Measurements from ENCODE around the gene USF1. TPM values are rescaled to one million over a fixed set of nuclear protein-coding genes. Genes with fewer than 3 reads are reported as not detected.
A peak's percentile ranks its signal among the peaks of the same experiment; 100 is the strongest.
"Not testable (repeated sequence)": the region's sequence is repeated elsewhere in the genome, so short reads cannot be mapped to it uniquely, and the experiment has no call there.

USF1 gene
- total RNA-seq, 1 experiment from 2014 or later = 66.4 TPM

DNA sequence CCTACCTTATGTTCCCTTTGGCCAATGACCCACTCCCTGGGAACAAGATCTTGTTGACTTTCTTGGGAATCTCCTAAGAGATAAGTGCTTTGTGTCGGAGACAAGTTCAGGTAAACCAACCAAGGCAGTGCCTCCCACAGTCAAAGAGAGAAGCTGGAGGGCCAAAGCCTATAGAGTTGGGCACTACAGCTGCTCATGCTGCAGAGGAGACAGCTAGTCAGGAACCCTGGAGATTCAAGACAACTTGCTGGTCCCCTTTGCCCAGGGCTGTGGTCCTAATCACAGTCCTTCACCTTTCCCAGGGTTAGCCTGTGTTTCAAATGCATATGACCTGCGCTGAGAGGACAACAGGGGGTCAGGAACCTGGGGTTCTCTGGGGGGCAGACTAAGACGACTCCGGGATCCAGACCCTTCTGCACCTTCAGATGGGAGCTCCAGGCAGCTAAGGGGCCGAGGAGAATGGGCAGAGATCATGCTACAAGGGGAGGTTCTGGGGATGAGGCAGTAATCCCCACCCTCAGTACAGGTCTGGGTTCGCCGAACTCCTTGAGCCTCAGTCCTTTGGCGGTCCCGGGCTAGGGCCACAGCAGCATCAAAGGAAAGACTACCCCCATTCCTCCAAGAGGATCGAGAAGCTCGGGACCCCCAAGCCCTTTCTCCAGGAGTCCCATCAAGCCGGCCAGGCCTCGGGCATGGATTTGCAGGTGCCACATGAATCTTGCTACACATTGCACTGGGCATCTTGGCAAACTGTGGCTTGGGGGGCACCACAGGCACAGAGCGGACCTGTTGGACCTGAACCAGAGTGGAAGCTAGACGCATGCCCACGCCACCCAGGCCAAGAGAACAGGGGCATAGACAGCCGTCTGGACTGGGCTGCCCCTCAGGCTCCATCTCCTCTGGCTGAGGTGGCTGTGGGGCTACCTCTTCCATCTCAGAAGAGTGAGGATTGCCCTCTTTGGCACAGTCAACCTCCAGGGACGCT, 2.0 kb upstream of the USF1 start:
- no peaks in the 10 kb centered on the region for H3K27me3 ChIP-seq
- peaks cover 5% of the 10 kb centered on the region; the same call in 1 of the 2 replicates for H3K36me3 ChIP-seq
- peaks cover 13% of the 10 kb centered on the region for H3K9me3 ChIP-seq (replicated peaks)

DNA sequence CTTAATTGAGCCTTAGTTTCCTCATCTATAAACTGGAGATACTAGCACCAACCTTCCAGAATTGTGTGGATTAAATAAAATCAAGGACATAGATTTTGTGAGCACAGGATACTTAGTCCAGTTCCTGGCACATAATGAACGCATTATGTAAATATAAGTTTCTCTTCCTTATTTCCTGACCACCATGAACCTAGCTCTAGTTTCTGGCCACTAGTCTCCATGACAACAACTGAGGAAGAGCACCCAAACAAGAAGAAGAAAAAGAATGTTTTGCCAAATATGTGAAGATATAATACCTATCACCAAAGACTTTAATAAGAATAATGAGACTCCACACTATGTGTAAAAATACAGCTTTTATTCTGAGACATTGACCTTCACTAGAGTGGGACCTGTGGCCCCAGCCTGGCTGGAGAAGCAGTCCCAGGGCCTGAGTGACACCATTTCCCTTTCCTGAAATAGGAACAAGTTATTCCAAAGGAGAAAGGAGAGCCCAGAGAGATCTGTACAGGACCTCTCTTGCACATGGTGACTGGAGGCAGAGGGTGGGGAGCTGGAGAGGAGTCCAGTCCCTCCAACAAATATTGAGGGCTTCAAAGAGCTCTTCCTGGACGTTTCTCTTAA, 940 bp upstream of the USF1 start:
- peaks cover 13% of the 10 kb centered on the region for H3K9me3 ChIP-seq (replicated peaks)
- no peaks in the 10 kb centered on the region for H3K27me3 ChIP-seq
- peak overlapping the region; percentile 66 for H3K4me3 ChIP-seq
- DNase-seq = no peak
- peaks cover 15% of the 10 kb centered on the region for H3K36me3 ChIP-seq
- peaks cover 5% of the 10 kb centered on the region; the same call in 1 of the 2 replicates for H3K4me1 ChIP-seq
- peak overlapping the region; percentile 83; the same call in 1 of the 2 replicates for H3K27ac ChIP-seq

More for the DNA sequence above, 2.0 kb upstream of the USF1 start:
- DNase-seq = no peak
- Histone ChIP-seq H3K27ac (no peak overlapping the region), H3K4me3 (no peak overlapping the region), H3K4me1 (peaks cover 5% of the 10 kb centered on the region; the same call in 1 of the 2 replicates)

DNA sequence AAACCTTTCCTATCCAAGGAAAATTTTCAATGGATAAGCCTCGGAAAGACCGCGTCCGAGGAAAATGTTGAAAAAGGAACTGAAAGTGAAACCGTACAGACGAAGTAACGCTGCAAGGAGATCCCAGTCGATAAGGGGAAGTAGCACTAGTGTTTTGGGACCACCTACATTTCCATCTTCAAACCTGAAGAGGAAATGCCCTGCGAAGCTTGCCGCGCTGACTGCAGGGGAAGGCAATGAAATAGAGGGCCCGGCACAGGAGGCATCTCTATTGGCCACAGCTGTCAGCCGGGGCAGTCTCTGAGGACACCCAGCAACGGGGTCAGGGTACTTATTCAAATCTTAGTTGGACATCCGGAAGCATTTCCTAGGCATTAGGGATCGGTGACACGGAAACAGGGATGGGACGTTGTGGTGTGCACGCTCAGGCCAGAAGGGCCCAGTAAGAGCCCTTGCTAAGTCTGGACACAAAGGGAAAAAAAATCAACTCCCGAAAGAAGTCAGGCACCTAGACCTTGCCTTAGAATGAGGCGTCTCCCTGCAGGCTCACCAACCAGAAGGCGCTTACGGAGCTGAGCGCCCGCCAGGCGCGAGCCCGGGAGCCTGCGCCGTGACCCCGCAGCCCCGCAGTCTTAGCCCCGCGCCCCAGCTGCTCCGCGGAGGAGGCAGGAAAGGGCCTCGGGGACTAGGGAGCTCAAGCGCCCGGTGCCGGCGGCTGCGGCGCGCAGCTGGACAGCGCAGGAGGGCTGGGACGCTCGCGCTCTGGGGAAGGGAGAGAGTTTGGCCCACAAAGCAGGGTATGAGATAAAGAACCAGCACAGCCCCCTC, 655 bp downstream of the USF1 start:
- Histone ChIP-seq H3K4me3 (peak overlapping the region; percentile 66), H3K9me3 (replicated peaks) (peaks cover 13% of the 10 kb centered on the region), H3K36me3 (peaks cover 26% of the 10 kb centered on the region), H3K27me3 (no peaks in the 10 kb centered on the region), H3K4me1 (peaks cover 5% of the 10 kb centered on the region; the same call in 1 of the 2 replicates), H3K27ac (peak overlapping the region; percentile 83)
- DNase-seq = peak; percentile 85 to 88

DNA sequence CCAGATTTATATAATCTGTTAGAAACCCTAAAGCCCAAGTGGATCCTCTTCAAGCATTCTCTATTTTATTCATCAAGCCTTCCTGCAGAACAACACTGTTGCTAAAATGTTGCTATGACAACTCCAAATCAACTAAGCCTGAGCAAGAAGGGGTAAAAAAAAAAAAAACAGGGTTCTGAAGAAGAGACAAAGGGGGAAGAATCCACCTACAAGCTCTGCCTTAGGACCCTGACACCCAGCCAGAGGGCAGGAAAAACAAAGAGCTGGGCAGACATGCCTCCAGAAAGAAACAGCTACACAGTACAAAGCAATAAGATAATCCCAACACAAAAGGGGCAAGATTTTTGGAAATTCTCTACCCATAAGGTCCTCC, 1.3 kb downstream of the USF1 start:
- Histone ChIP-seq H3K36me3 (peaks cover 32% of the 10 kb centered on the region), H3K4me1 (peaks cover 5% of the 10 kb centered on the region; the same call in 1 of the 2 replicates), H3K4me3 (peak overlapping the region; percentile 66), H3K27me3 (no peaks in the 10 kb centered on the region), H3K27ac (peak overlapping the region; percentile 83), H3K9me3 (replicated peaks) (peaks cover 11% of the 10 kb centered on the region)
- no peak for DNase-seq

DNA sequence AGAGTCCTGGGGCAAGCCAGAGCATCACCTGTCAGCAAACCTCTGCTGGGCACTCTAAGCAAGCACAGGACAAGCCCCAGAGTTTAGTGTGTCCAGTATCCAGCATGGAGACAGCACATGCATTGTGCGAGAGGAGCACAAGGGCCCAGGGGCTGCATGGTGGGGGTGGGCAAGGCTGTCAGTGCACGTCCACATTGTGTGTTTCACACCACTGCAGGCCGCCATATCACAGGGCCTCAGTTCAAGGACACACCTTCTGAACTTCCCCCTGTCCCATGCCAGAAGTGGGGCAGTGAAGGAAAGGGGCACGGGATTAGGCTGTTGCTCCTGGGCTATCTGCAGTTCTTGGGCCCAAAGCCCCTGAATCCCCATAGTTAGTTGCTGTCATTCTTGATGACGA, 6.2 kb downstream of the USF1 start:
- Histone ChIP-seq H3K36me3 (peaks cover 35% of the 10 kb centered on the region), H3K4me1 (peaks cover 5% of the 10 kb centered on the region; the same call in 1 of the 2 replicates)

DNA sequence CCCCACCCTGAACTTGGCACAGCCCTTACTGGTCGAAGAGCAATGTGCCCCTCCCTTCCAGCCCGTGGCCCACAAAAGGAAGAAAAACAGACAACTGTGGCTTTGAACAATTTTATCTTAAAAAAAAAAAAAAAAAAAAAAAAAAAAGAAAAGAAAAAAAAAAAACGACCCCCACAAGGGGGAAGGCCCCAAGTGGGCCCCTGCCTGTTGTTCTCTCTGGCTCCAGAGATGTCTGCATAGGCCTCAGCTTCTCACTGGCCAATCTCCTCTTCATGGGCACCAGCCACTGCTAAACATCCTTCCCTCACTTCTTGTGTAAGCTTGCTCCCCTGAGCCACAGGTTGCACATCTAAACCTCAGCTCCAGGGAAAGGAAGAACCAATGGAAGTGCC, 6.6 kb downstream of the USF1 start:
- Histone ChIP-seq H3K27me3 (no peaks in the 10 kb centered on the region), H3K4me3 (no peak overlapping the region), H3K36me3 (peaks cover 35% of the 10 kb centered on the region), H3K4me1 (peaks cover 2% of the 10 kb centered on the region; the same call in 1 of the 2 replicates), H3K9me3 (replicated peaks) (no peaks in the 10 kb centered on the region), H3K27ac (no peak overlapping the region)
- no peak for DNase-seq

More for the DNA sequence above, 6.2 kb downstream of the USF1 start:
- H3K9me3 ChIP-seq (replicated peaks) = no peaks in the 10 kb centered on the region
- no peak for DNase-seq
- H3K4me3 ChIP-seq = no peak overlapping the region
- H3K27me3 ChIP-seq = no peaks in the 10 kb centered on the region
- H3K27ac ChIP-seq = no peak overlapping the region

DNA sequence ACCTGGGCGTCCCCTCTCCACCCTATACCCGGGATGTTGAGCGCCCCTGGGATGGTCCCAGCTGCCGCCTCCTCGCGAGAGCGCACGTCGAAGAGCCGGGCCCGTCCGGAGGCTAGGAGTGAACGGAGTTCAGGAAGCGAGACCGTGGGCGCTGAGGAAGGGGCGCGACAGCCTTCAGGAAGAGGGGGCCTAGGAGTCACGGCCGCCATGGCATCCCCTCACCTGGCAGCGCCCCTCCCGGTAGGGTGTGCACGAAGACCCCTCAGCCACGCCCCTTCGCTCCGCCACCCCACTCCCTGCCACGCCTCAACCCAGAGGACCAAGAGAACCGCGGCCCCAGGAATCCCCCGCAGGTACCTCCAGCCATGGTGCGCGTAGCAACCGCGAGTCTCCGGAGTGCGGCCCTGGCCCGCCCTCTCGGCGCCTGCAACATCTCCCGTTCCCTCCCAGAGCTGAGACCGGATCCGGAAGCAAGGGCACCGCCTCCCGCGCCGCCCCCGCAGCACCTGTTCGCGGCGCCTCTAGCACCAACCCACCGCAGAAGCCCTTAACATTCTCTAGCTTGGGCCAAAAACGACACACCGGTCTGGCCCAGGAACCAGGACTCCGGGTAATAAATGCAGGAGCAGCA, 7.1 kb downstream of the USF1 start, which contains the start of gene TSTD1:
TSTD1 (minus strand) TSS at position 442 of the 631 bp plus-strand sequence; CDS start at position 367, 75 bp downstream.
- DNase-seq = no peak
- peaks cover 35% of the 10 kb centered on the region for H3K36me3 ChIP-seq
- H3K27me3 ChIP-seq = no peaks in the 10 kb centered on the region
- no peaks in the 10 kb centered on the region for H3K4me1 ChIP-seq
- no peaks in the 10 kb centered on the region for H3K9me3 ChIP-seq (replicated peaks)
- no peak within 1 kb of the TSS for H3K27ac ChIP-seq
- no peak within 1 kb of the TSS for H3K4me3 ChIP-seq

DNA sequence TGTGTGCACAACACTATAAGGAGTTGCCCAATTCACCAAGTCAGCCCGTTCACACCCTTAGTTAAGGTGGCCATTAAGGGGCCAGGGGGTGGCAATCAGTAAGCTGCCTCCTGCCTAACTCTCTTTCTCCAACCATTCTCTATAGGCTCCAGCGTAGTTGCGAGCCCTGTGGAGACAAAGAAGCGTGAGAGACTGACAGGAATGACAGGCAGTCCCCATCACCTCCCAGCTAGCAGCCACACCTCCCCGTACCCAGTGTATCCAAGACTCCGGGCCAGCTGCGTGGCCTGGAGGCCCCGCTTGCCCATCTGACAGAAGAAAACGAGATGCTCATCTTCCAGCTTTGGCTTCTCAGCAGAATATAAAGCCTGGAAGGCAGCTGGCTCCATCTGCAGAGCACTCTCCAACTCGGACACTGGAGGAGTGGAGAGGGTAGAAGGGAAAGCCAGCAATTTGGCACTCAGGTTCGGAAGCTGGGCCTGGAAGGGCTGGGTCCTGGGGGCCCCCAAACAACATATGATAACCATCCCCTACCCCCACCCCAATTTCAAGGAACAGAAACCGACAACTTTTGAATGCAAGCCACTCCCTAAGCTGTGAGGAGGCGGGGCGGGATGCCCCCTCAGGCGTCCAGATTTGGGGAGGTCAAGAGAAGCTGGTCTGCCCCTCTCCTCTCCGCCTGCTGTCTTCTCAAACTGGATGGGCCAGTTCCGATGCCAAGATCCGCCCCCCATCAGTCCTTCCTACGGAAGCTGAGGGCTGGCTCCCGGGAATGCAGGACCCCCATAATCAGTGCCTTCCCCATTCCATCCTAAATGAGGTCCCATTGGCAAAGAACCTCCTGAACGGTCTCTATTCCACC, 7.9 kb downstream of the USF1 start:
- Histone ChIP-seq H3K27ac (no peak overlapping the region), H3K4me1 (no peaks in the 10 kb centered on the region), H3K36me3 (peaks cover 32% of the 10 kb centered on the region), H3K27me3 (no peaks in the 10 kb centered on the region), H3K4me3 (no peak overlapping the region), H3K9me3 (replicated peaks) (no peaks in the 10 kb centered on the region)
- no peak for DNase-seq

DNA sequence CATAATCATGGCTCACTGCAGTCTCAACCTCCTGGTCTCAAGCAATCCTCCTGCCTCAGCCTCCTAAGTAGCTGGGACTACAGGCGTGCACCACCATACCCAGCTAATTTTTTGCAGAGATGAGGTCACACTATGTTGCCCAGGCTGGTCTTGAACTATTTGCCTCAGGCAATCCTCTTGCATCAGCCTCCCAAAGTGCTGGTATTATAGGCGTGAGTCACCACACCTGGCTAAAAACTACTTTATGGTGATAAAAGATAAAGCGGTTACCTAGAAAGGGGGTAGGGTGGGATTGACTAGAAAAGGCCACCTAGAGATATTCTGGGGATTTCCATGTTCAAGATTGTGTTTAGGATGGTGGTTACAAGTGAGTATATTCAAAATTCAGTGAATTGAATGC, 12.0 kb downstream of the USF1 start:
- DNase-seq = no peak
- Histone ChIP-seq H3K36me3 (no peaks in the 10 kb centered on the region), H3K27me3 (no peaks in the 10 kb centered on the region), H3K4me1 (no peaks in the 10 kb centered on the region), H3K4me3 (no peak overlapping the region), H3K27ac (no peak overlapping the region), H3K9me3 (replicated peaks) (no peaks in the 10 kb centered on the region)

DNA sequence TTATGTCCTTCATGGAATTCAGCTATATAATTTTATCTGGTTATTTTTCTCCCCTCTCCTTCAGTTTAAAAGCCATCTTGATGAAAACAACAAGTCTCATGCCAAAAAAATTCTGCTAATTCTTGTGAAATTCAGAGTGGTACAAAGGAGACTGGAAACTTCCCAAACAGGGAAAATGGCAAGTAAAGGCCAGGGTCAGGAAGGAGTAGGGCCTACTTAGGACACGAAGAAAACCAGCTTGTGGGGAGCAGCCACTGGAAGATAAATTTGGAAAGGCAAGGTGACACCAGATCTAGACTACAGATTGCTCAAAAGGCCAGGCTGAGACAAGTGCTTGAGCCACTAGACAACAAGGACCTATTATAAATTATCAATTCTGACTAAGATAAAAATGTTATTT, 13.4 kb downstream of the USF1 start:
- H3K27me3 ChIP-seq = no peaks in the 10 kb centered on the region
- H3K4me1 ChIP-seq = no peaks in the 10 kb centered on the region
- no peaks in the 10 kb centered on the region for H3K36me3 ChIP-seq
- H3K4me3 ChIP-seq = no peak overlapping the region
- H3K27ac ChIP-seq = no peak overlapping the region
- DNase-seq = no peak
- no peaks in the 10 kb centered on the region for H3K9me3 ChIP-seq (replicated peaks)

DNA sequence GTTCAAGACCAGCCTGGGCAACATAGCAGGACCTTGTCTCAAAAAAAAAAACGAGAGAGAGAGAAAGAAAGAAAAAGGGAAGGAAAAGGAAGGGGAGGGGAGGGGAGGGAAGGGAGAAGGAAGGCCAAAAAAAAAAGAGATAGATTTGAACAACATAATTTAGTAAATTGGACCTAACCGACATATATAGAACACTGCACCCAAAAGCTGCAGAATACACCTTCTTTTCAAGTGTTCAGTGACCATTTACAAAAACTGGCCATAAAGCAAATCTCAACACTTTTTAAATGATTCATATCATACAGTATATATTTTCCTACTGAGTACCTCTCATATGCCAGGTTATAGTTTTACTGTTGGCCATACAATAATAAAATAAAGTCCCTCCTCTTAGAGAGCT, 13.9 kb downstream of the USF1 start:
- Histone ChIP-seq H3K27ac (no peak overlapping the region), H3K4me1 (no peaks in the 10 kb centered on the region), H3K27me3 (no peaks in the 10 kb centered on the region), H3K36me3 (no peaks in the 10 kb centered on the region), H3K4me3 (no peak overlapping the region), H3K9me3 (replicated peaks) (no peaks in the 10 kb centered on the region)
- no peak for DNase-seq

DNA sequence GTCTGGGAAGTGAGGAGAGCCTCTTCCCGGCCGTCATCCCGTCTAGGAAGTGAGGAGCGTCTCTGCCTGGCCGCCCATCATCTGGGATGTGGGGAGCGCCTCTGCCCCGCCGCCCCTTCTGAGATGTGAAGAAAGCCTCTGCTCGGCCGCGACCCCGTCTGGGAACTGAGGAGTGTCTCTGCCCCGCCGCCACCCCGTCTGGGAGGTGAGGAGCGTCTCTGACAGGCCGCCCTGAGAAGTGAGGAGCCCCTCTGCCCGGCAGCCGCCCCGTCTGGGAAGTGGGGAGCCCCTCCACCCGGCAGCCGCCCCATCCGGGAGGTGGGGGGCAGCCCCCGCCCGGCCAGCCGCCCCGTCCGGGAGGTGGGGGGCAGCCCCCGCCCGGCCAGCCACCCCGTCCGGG, 16.3 kb downstream of the USF1 start:
- not testable (repeated sequence) for H3K4me3 ChIP-seq; H3K27ac ChIP-seq; H3K36me3 ChIP-seq; H3K4me1 ChIP-seq; H3K9me3 ChIP-seq (replicated peaks); DNase-seq; H3K27me3 ChIP-seq

DNA sequence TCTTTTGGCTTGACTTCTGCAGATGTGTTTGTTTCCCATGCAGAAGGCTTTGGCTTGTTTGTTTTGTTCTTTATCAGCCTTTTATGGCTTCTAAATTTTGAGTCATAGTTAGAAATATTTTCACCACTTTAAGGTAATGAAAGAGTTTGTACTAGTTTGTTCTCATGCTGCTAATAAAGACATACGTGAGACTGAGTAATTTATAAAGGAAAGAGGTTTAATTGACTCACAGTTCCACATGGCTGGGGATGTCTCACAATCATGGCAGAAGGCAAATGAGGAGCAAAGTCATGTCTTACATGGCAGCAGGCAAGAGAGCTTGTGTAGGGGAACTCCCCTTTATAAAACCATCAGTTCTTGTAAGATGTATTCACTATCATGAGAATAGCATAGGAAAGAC, 18.8 kb downstream of the USF1 start:
- H3K27ac ChIP-seq; H3K27me3 ChIP-seq; H3K36me3 ChIP-seq; H3K4me3 ChIP-seq; H3K4me1 ChIP-seq; DNase-seq; H3K9me3 ChIP-seq (replicated peaks): not testable (repeated sequence)

All from SJCRH30 (cell line).